Caco-2 (cell line): ENCODE measurements around the gene CTH. TPM values are rescaled to one million over a fixed set of nuclear protein-coding genes. Genes with fewer than 3 reads are reported as not detected.

Source experiments
- BruUV-seq: library from RNA; stranded (reverse); fragments of 400-500 nt; replicated peaks from 2 replicates; lab custom pipeline; 2021; lab: Mats Ljungman, UMichigan
- CTCF ChIA-PET: fragments of 300-600 bp; sonication (Branson Sonifier 250); formaldehyde crosslinking; loops from one replicate; lab custom pipeline; 2022; ENCODE audit warnings: antibody characterized with exemption; lab: Charles Lee
- POLR2A ChIA-PET: fragments of 300-600 bp; sonication (Branson Sonifier 250); formaldehyde crosslinking; loops from one replicate; lab custom pipeline; 2022; ENCODE audit warnings: antibody characterized with exemption; lab: Charles Lee
- DNase-seq, 2 experiments: peaks; one replicate each; pipeline versions ENCODE4 v3.0.0 to v3.0.0-alpha.2; 2020 to 2022
- H3K27me3 ChIP-seq: replicated peaks from 2 replicates; pipeline ENCODE4 v1.6.0; 2011; ENCODE audit warnings: low read length; ENCODE audit not compliant: control insufficient read depth, insufficient read depth
- H3K36me3 ChIP-seq: 2 replicates; pipeline ENCODE4 v1.5.1; 2011; ENCODE audit warnings: low read length; ENCODE audit not compliant: control insufficient read depth, insufficient read depth
- H3K4me1 ChIP-seq: fragments of 250-450 bp; sonication (Bioruptor Pico); 2 replicates; pipeline ENCODE4 v1.5.1; 2020; ENCODE audit warnings: mild to moderate bottlenecking
- H3K4me3 ChIP-seq: 2 replicates; pipeline ENCODE4 v1.5.1; 2011; ENCODE audit warnings: low read depth, mild to moderate bottlenecking, control low read depth, low read length
- H3K9me3 ChIP-seq: fragments of 250-450 bp; sonication (Bioruptor Pico); 2 replicates; pipeline ENCODE4 v1.5.1; 2020; ENCODE audit warnings: mild to moderate bottlenecking, moderate library complexity
- H3K27ac Mint-ChIP-seq: one replicate; pipeline ENCODE4 v1.8.0; 2022; ENCODE audit warnings: mixed read lengths; ENCODE audit not compliant: unreplicated experiment
- H3K27me3 Mint-ChIP-seq: one replicate; pipeline ENCODE4 v1.8.0; 2022; ENCODE audit warnings: mixed read lengths; ENCODE audit not compliant: insufficient read depth, unreplicated experiment
- H3K36me3 Mint-ChIP-seq: one replicate; pipeline ENCODE4 v1.8.0; 2022; ENCODE audit warnings: mild to moderate bottlenecking, mixed read lengths; ENCODE audit not compliant: insufficient read depth, unreplicated experiment
- H3K4me1 Mint-ChIP-seq: one replicate; pipeline ENCODE4 v1.8.0; 2022; ENCODE audit warnings: low read depth, mixed read lengths; ENCODE audit not compliant: unreplicated experiment
- H3K4me3 Mint-ChIP-seq: one replicate; pipeline ENCODE4 v1.8.0; 2022; ENCODE audit warnings: mild to moderate bottlenecking, moderate library complexity, mixed read lengths; ENCODE audit not compliant: unreplicated experiment
- H3K9me3 Mint-ChIP-seq: one replicate; pipeline ENCODE4 v1.8.0; 2022; ENCODE audit warnings: mixed read lengths; ENCODE audit not compliant: unreplicated experiment
- CTCF ChIP-seq, 2 experiments: fragments of 200-600 bp in 1 of 2; IDR thresholded peaks; 1 replicate in 1 of 2; 2 replicates in 1 of 2; pipeline versions ENCODE4 v1.5.1 to v1.8.0; 2011 to 2022; ENCODE audit warnings: antibody characterized with exemption in 1 of 2, control low read depth in 1 of 2, inconsistent platforms in 1 of 2, low read depth in 1 of 2, low read length in 1 of 2, mild to moderate bottlenecking in 1 of 2, moderate library complexity in 1 of 2; ENCODE audit not compliant: insufficient read depth in 1 of 2, severe bottlenecking in 1 of 2, unreplicated experiment in 1 of 2
- intact Hi-C: fragments of 100-400 bp; cut with micrococcal nuclease; formaldehyde crosslinking; loops from one replicate; pipeline ENCODE4 v1.10.0; 2022; ENCODE audit not compliant: unreplicated experiment
- total RNA-seq: library from RNA; stranded (reverse); gene quantifications from 2 replicates; pipeline ENCODE4 v1.2.3, GENCODE V29; 2022

Gene CTH
- total RNA-seq, 1 experiment from 2014 or later: 14.0 TPM

GRCh38 chr1:70426154-70427131, 15.4 kb downstream of the CTH start:
- Mint-ChIP-seq H3K4me1 (no peaks in the 10 kb centered on the region), H3K27me3 (no peaks in the 10 kb centered on the region), H3K9me3 (no peaks in the 10 kb centered on the region), H3K27ac (no peak overlapping the region), H3K36me3 (no peaks in the 10 kb centered on the region), H3K4me3 (no peak overlapping the region)
- no TSS peak for BruUV-seq
- Histone ChIP-seq H3K4me1 (no peaks in the 10 kb centered on the region), H3K9me3 (no peaks in the 10 kb centered on the region), H3K36me3 (no peaks in the 10 kb centered on the region), H3K4me3 (no peak overlapping the region), H3K27me3 (no peaks in the 10 kb centered on the region)
- DNase-seq: no peak
- POLR2A ChIA-PET: no interaction called here
- CTCF ChIA-PET: no interaction called here
- intact Hi-C loops: no loop called here
- no peak for TF ChIP-seq CTCF (IDR thresholded peaks at IDR 0.05; ENCODE audit: insufficient read depth in 1 of 2, low read depth in 1 of 2, low read length in 1 of 2, severe bottlenecking in 1 of 2, unreplicated experiment in 1 of 2)

- ChIA-PET CTCF (no interaction called here), POLR2A (no interaction called here)
- H3K9me3 ChIP-seq: no peaks in the 10 kb centered on the region
- H3K4me1 ChIP-seq: no peaks in the 10 kb centered on the region
- H3K4me3 ChIP-seq: no peak overlapping the region
- no peaks in the 10 kb centered on the region for H3K36me3 ChIP-seq
- Mint-ChIP-seq H3K27ac (no peak overlapping the region), H3K36me3 (peaks cover 9% of the 10 kb centered on the region), H3K27me3 (no peaks in the 10 kb centered on the region), H3K4me1 (no peaks in the 10 kb centered on the region), H3K9me3 (no peaks in the 10 kb centered on the region), H3K4me3 (no peak overlapping the region)
- H3K27me3 ChIP-seq: no peaks in the 10 kb centered on the region
- no peak for TF ChIP-seq CTCF (IDR thresholded peaks at IDR 0.05; ENCODE audit: insufficient read depth in 1 of 2, low read depth in 1 of 2, low read length in 1 of 2, severe bottlenecking in 1 of 2, unreplicated experiment in 1 of 2)
- intact Hi-C loops: no loop called here
- BruUV-seq: no TSS peak
- no peak for DNase-seq
Observed at GRCh38 chr1:70427976-70428375, 16.9 kb downstream of the CTH start.

GRCh38 chr1:70429219-70429618, 18.2 kb downstream of the CTH start:
- H3K4me1 Mint-ChIP-seq: no peaks in the 10 kb centered on the region
- no peaks in the 10 kb centered on the region for H3K36me3 ChIP-seq
- peaks cover 9% of the 10 kb centered on the region for H3K36me3 Mint-ChIP-seq
- no peak overlapping the region for H3K4me3 Mint-ChIP-seq
- H3K27ac Mint-ChIP-seq: no peak overlapping the region
- no peaks in the 10 kb centered on the region for H3K9me3 ChIP-seq
- CTCF ChIA-PET: no interaction called here
- intact Hi-C loops: no loop called here
- no peak for DNase-seq
- H3K27me3 ChIP-seq: no peaks in the 10 kb centered on the region
- no TSS peak for BruUV-seq
- no peak for TF ChIP-seq CTCF (IDR thresholded peaks at IDR 0.05; ENCODE audit: insufficient read depth in 1 of 2, low read depth in 1 of 2, low read length in 1 of 2, severe bottlenecking in 1 of 2, unreplicated experiment in 1 of 2)
- no peaks in the 10 kb centered on the region for H3K27me3 Mint-ChIP-seq
- H3K4me3 ChIP-seq: no peak overlapping the region
- no peaks in the 10 kb centered on the region for H3K9me3 Mint-ChIP-seq
- no peaks in the 10 kb centered on the region for H3K4me1 ChIP-seq
- POLR2A ChIA-PET: no interaction called here
